ENCODE measurements around the gene IL17RA.

DNA sequence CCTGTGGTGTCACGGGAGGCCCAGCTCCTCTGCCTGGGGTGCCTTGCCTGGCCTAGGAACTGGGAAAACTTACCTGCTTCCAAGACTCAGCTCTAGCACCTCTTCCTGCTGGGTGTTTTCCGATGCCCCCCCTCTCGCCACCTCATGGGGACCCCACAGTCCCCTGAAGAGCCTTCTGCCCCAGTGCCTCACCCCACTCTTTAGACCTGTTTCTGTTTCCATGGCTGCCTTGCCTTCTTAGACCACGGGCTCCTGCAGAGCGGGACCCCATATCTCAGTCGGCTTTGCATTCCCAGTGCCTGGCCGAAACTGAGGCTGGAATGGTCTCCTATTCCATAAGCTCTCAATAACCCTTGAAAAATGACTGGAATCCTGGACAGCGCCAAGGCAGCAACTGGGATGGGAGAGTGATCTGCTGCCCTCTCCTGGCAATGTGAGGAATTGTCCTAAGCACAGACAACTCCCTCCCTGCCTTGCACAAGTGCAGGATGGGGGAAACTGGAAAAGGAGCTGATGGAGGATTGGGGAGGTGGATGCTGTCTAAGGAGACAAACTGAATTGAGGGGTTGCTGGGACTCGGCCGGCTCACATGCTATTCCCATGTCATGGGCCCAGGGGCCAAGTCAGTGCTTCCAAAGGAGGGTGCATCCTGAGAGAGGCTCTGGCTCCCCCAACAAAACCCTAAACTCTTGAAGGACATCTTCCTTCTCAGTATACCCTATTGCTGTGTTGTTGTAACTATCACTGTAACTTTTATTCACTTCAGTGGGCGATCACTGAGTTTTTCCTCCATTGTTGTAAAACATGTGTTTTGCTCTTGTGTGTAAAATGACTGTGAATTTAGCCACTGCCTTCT is 26.6 kb upstream of the IL17RA start:
- TF ChIP-seq, protein P1, sequence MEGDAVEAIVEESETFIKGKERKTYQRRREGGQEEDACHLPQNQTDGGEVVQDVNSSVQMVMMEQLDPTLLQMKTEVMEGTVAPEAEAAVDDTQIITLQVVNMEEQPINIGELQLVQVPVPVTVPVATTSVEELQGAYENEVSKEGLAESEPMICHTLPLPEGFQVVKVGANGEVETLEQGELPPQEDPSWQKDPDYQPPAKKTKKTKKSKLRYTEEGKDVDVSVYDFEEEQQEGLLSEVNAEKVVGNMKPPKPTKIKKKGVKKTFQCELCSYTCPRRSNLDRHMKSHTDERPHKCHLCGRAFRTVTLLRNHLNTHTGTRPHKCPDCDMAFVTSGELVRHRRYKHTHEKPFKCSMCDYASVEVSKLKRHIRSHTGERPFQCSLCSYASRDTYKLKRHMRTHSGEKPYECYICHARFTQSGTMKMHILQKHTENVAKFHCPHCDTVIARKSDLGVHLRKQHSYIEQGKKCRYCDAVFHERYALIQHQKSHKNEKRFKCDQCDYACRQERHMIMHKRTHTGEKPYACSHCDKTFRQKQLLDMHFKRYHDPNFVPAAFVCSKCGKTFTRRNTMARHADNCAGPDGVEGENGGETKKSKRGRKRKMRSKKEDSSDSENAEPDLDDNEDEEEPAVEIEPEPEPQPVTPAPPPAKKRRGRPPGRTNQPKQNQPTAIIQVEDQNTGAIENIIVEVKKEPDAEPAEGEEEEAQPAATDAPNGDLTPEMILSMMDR (IDR thresholded peaks at IDR 0.05): peak; percentile 73 to 88 (median 86)
- TF ChIP-seq POLR2A (IDR thresholded peaks at IDR 0.05): no peak
- TF ChIP-seq POLR2AphosphoS5 (IDR thresholded peaks at IDR 0.05): no peak
